Measurements from ENCODE around the gene PSORS1C1.

- TF ChIP-seq CTCF (IDR thresholded peaks at IDR 0.05; ENCODE audit: low read depth, low read length, poor library complexity, severe bottlenecking) (no peak), EZH2phosphoT487 (IDR thresholded peaks at IDR 0.05; ENCODE audit: borderline replicate concordance, low read length) (no peak)
Observed at GRCh38 chr6:31175971-31176370, 61.4 kb downstream of the PSORS1C1 start.
